ENCODE data around the gene ADAP1. TPM values are rescaled to one million over a fixed set of nuclear protein-coding genes. Genes with fewer than 3 reads are reported as not detected.

The ADAP1 gene
- total RNA-seq, 1 experiment from 2014 or later = 3.1 TPM

DNA sequence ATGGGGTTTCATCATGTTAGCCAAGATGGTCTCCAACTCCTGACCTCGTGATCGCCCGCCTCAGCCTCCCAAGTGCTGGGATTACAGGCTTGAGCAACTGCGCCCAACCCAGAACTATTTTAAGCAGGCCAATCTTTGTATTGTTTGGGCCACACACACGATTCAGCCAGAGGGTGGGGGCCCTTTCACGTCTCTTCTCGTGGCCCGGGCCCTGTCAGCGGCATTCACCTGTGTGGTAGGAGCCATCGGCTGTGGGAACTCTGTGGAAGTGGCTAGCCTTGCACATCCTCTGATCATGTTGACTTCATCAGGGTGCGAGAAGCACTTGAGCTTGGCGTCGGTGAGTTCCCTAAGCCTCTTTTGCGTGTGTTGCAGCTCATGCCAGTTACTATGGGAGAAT, 105.3 kb downstream of the ADAP1 start:
- no TSS peak for BruUV-seq (replicated peaks)

More for the DNA sequence above, 105.3 kb downstream of the ADAP1 start:
- TF ChIP-seq TCF7L2 (IDR thresholded peaks at IDR 0.05; ENCODE audit: low read depth, low read length) (no peak), SIN3A (IDR thresholded peaks at IDR 0.05; ENCODE audit: borderline replicate concordance, insufficient read depth, low read depth, low read length) (no peak), POLR2AphosphoS5 (IDR thresholded peaks at IDR 0.05; ENCODE audit: low read depth, low read length) (no peak)
- TF ChIP-seq, protein P1, sequence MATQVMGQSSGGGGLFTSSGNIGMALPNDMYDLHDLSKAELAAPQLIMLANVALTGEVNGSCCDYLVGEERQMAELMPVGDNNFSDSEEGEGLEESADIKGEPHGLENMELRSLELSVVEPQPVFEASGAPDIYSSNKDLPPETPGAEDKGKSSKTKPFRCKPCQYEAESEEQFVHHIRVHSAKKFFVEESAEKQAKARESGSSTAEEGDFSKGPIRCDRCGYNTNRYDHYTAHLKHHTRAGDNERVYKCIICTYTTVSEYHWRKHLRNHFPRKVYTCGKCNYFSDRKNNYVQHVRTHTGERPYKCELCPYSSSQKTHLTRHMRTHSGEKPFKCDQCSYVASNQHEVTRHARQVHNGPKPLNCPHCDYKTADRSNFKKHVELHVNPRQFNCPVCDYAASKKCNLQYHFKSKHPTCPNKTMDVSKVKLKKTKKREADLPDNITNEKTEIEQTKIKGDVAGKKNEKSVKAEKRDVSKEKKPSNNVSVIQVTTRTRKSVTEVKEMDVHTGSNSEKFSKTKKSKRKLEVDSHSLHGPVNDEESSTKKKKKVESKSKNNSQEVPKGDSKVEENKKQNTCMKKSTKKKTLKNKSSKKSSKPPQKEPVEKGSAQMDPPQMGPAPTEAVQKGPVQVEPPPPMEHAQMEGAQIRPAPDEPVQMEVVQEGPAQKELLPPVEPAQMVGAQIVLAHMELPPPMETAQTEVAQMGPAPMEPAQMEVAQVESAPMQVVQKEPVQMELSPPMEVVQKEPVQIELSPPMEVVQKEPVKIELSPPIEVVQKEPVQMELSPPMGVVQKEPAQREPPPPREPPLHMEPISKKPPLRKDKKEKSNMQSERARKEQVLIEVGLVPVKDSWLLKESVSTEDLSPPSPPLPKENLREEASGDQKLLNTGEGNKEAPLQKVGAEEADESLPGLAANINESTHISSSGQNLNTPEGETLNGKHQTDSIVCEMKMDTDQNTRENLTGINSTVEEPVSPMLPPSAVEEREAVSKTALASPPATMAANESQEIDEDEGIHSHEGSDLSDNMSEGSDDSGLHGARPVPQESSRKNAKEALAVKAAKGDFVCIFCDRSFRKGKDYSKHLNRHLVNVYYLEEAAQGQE (IDR thresholded peaks at IDR 0.05; ENCODE audit: insufficient read depth in 1 of 2, low read depth in 2 of 2, low read length in 1 of 2) = no peak
- TF ChIP-seq, protein P2, sequence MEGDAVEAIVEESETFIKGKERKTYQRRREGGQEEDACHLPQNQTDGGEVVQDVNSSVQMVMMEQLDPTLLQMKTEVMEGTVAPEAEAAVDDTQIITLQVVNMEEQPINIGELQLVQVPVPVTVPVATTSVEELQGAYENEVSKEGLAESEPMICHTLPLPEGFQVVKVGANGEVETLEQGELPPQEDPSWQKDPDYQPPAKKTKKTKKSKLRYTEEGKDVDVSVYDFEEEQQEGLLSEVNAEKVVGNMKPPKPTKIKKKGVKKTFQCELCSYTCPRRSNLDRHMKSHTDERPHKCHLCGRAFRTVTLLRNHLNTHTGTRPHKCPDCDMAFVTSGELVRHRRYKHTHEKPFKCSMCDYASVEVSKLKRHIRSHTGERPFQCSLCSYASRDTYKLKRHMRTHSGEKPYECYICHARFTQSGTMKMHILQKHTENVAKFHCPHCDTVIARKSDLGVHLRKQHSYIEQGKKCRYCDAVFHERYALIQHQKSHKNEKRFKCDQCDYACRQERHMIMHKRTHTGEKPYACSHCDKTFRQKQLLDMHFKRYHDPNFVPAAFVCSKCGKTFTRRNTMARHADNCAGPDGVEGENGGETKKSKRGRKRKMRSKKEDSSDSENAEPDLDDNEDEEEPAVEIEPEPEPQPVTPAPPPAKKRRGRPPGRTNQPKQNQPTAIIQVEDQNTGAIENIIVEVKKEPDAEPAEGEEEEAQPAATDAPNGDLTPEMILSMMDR (IDR thresholded peaks at IDR 0.05) = no peak
- Histone ChIP-seq H3K4me1 (ENCODE audit: control insufficient read depth, insufficient read depth, low read length) (no peaks in the 10 kb centered on the region), H3K4me3 (ENCODE audit: low read depth in 2 of 2, low read length in 2 of 2) (no peak overlapping the region), H3K27ac (ENCODE audit: low read length) (no peak overlapping the region), H3K27me3 (ENCODE audit: control insufficient read depth, insufficient read depth, low read length) (no peaks in the 10 kb centered on the region), H3K36me3 (ENCODE audit: control insufficient read depth, insufficient read depth, low read length) (peaks cover 6% of the 10 kb centered on the region), H3K9me3 (ENCODE audit: control insufficient read depth, insufficient read depth, low read depth, low read length) (no peaks in the 10 kb centered on the region)
- CTCF ChIA-PET = no interaction called here
- DNase-seq (ENCODE audit: low read depth, low spot score) = no peak
- in situ Hi-C loops (cut with HindIII; ENCODE audit: low pct_unique_long_range_greater_than_20kb, low sequenced_read_pairs) (no loop called here), intact Hi-C loops (cut with micrococcal nuclease; ENCODE audit: unreplicated experiment) (no loop called here)
- no peak for ATAC-seq
- POLR2A ChIA-PET = no interaction called here

Other genes with a start within 250 kb of the ADAP1 start
- 79.5 TPM for gene DNAAF5, start 228.0 kb downstream of the ADAP1 start, total RNA-seq (2021; ENCODE audit: unreplicated experiment)
- gene PRKAR1B, start 227.4 kb downstream of the ADAP1 start, total RNA-seq (2021; ENCODE audit: unreplicated experiment) = 62.0 TPM
- 244 TPM for gene SUN1, start 122.2 kb downstream of the ADAP1 start, total RNA-seq (2021; ENCODE audit: unreplicated experiment)
- gene GET4, start 78.1 kb downstream of the ADAP1 start, total RNA-seq (2021; ENCODE audit: unreplicated experiment) = 90.9 TPM
- gene COX19, start 20.9 kb upstream of the ADAP1 start, total RNA-seq (2021; ENCODE audit: unreplicated experiment) = 14.4 TPM
- gene CYP2W1, start 28.5 kb upstream of the ADAP1 start, total RNA-seq (2021; ENCODE audit: unreplicated experiment) = 0.74 TPM
- 2.9 TPM for gene GPR146, start 89.9 kb upstream of the ADAP1 start, total RNA-seq (2021; ENCODE audit: unreplicated experiment)
- gene GPER1, start 133.4 kb upstream of the ADAP1 start, total RNA-seq (2021; ENCODE audit: unreplicated experiment) = 2.9 TPM
- 24.1 TPM for gene ZFAND2A, start 205.5 kb upstream of the ADAP1 start, total RNA-seq (2021; ENCODE audit: unreplicated experiment)